HG03354 (cell line): ENCODE data around the gene IL22RA2.

ENCODE experiments used
- ATAC-seq: cut with Tn5 transposase; IDR thresholded peaks from one replicate; pipeline ENCODE4 v1.9.1; 2021; ENCODE audit warnings: mild to moderate bottlenecking; ENCODE audit not compliant: unreplicated experiment, poor library complexity, severe bottlenecking

Gene IL22RA2

GRCh38 chr6:137170266-137171052 is 3.0 kb downstream of the IL22RA2 start:
- ATAC-seq, result no peak

- ATAC-seq, result no peak
These were observed 5.6 kb downstream of the IL22RA2 start for GRCh38 chr6:137167702-137168377.

GRCh38 chr6:137166247-137167098 is 7.0 kb downstream of the IL22RA2 start:
- no peak for ATAC-seq

GRCh38 chr6:137165375-137166246 is 7.8 kb downstream of the IL22RA2 start:
- peak; percentile 70 for ATAC-seq

- ATAC-seq, result no peak
These were observed 9.6 kb downstream of the IL22RA2 start for GRCh38 chr6:137163732-137164318.

- no peak for ATAC-seq
These were observed 10.6 kb downstream of the IL22RA2 start for GRCh38 chr6:137162692-137163306.

GRCh38 chr6:137161949-137162348 is 11.5 kb downstream of the IL22RA2 start:
- ATAC-seq, result no peak

GRCh38 chr6:137160763-137161162 is 12.7 kb downstream of the IL22RA2 start:
- no peak for ATAC-seq

GRCh38 chr6:137159912-137160311 is 13.5 kb downstream of the IL22RA2 start:
- ATAC-seq, result no peak

- ATAC-seq, result no peak
These were observed 15.8 kb downstream of the IL22RA2 start for GRCh38 chr6:137157601-137158000.

GRCh38 chr6:137156650-137157049 is 16.8 kb downstream of the IL22RA2 start:
- no peak for ATAC-seq

GRCh38 chr6:137155830-137156229 is 17.6 kb downstream of the IL22RA2 start:
- ATAC-seq, result no peak

GRCh38 chr6:137150072-137150471 is 23.4 kb downstream of the IL22RA2 start:
- no peak for ATAC-seq

GRCh38 chr6:137149035-137149393 is 24.4 kb downstream of the IL22RA2 start:
- no peak for ATAC-seq

- no peak for ATAC-seq
These were observed 25.0 kb downstream of the IL22RA2 start for GRCh38 chr6:137148306-137149034.

GRCh38 chr6:137147195-137147594 is 26.2 kb downstream of the IL22RA2 start:
- no peak for ATAC-seq

- no peak for ATAC-seq
These were observed 27.2 kb downstream of the IL22RA2 start for GRCh38 chr6:137146206-137146605.

- ATAC-seq, result no peak
These were observed 28.0 kb downstream of the IL22RA2 start for GRCh38 chr6:137145421-137145820.
